HCT116 (cell line): Measurements from ENCODE around the gene ESPN. TPM values are rescaled to one million over a fixed set of nuclear protein-coding genes. Genes with fewer than 3 reads are reported as not detected.

Source experiments
- ATAC-seq: fragments of 200-7000 bp; cut with Tn5 transposase; 2 replicates; pipeline ENCODE4 v1.9.1; 2020; ENCODE audit warnings: mild to moderate bottlenecking, moderate library complexity
- BruUV-seq: library from RNA; stranded (reverse); fragments of 400-500 nt; replicated peaks from 2 replicates; lab custom pipeline; 2021; lab: Mats Ljungman, UMichigan
- CTCF ChIA-PET: fragments of 300-600 bp; sonication (Branson Sonifier 250); formaldehyde crosslinking; loops from one replicate; lab custom pipeline; 2021; ENCODE audit warnings: antibody characterized with exemption; lab: Charles Lee
- POLR2A ChIA-PET: fragments of 300-600, 350-600 bp; sonication (Branson Sonifier 250); formaldehyde crosslinking; loops from one replicate; lab custom pipeline; 2021; ENCODE audit warnings: antibody characterized with exemption; lab: Charles Lee
- RAD21 ChIA-PET, 2 experiments: fragments of 300-600 bp; sonication (Branson Sonifier 250); formaldehyde crosslinking; loops; one replicate each; lab custom pipeline; 2023; ENCODE audit warnings: low total read pairs in 2 of 2; ENCODE audit not compliant: uncharacterized antibody in 2 of 2, unreplicated experiment in 2 of 2, low non-redundant PET in 1 of 2; lab: Charles Lee
- DNase-seq: peaks from one replicate; pipeline ENCODE4 v3.0.0-alpha.2; 2010; ENCODE audit warnings: low read depth, low spot score
- H2AFZ ChIP-seq: fragments of 200-600 bp; shearing (Covaris generic), sonication (generic); 2 replicates; pipeline ENCODE4 v1.6.1; 2017; ENCODE audit warnings: low read depth, mixed run types, mixed read lengths, antibody characterized with exemption, low read length; ENCODE audit not compliant: poor library complexity, severe bottlenecking
- H3K27ac ChIP-seq: 2 replicates; pipeline ENCODE4 v1.5.1; 2012; ENCODE audit warnings: low read depth, low read length
- H3K27me3 ChIP-seq: fragments of 200-600 bp; sonication (generic); 2 replicates; pipeline ENCODE4 v1.6.1; 2016; ENCODE audit warnings: mixed run types, low read length, mixed read lengths; ENCODE audit not compliant: insufficient read depth
- H3K36me3 ChIP-seq, 2 experiments: fragments of 200-500 bp in 1 of 2; fragments of 200-600 bp in 1 of 2; sonication (Bioruptor generic) in 1 of 2; sonication (generic) in 1 of 2; 2 replicates each; pipeline versions ENCODE4 v1.5.1 to v1.6.1; 2014 to 2016; ENCODE audit warnings: low read length in 2 of 2, inconsistent platforms in 1 of 2, mixed read lengths in 1 of 2, mixed run types in 1 of 2; ENCODE audit not compliant: insufficient read depth in 2 of 2, control insufficient read depth in 1 of 2
- H3K4me1 ChIP-seq, 2 experiments: fragments of 200-600 bp in 1 of 2; sonication (generic) in 1 of 2; 2 replicates each; pipeline versions ENCODE4 v1.5.1 to v1.6.1; 2012 to 2017; ENCODE audit warnings: low read length in 2 of 2, inconsistent platforms in 1 of 2, mild to moderate bottlenecking in 1 of 2, mixed read lengths in 1 of 2, mixed run types in 1 of 2, moderate library complexity in 1 of 2; ENCODE audit not compliant: insufficient read depth in 2 of 2, control insufficient read depth in 1 of 2
- H3K4me2 ChIP-seq: fragments of 200-600 bp; sonication (generic); 2 replicates; pipeline ENCODE4 v1.6.1; 2017; ENCODE audit warnings: mixed run types, low read length, mixed read lengths
- H3K4me3 ChIP-seq, 2 experiments: fragments of 200-600 bp in 1 of 2; sonication (generic) in 1 of 2; replicated peaks in 1 of 2; 2 replicates each; pipeline ENCODE4 v1.5.1; 2011 to 2016; ENCODE audit warnings: low read length in 2 of 2, control low read depth in 1 of 2, low read depth in 1 of 2, mild to moderate bottlenecking in 1 of 2, mixed read lengths in 1 of 2, mixed run types in 1 of 2
- H3K79me2 ChIP-seq: fragments of 200-600 bp; sonication (generic); 2 replicates; pipeline ENCODE4 v1.6.1; 2017; ENCODE audit warnings: mild to moderate bottlenecking, mixed run types, low read length, moderate library complexity, mixed read lengths; ENCODE audit not compliant: insufficient read depth
- H3K9ac ChIP-seq: fragments of 200-600 bp; sonication (generic); 2 replicates; pipeline ENCODE4 v1.6.1; 2016; ENCODE audit warnings: low read length, mixed read lengths
- H3K9me2 ChIP-seq: fragments of 200-600 bp; sonication (generic), shearing (Covaris generic); 2 replicates; pipeline ENCODE4 v1.6.1; 2017; ENCODE audit warnings: mixed run types, mild to moderate bottlenecking, moderate library complexity; ENCODE audit not compliant: insufficient read depth
- H3K9me3 ChIP-seq, 2 experiments: fragments of 200-500 bp in 1 of 2; fragments of 200-600 bp in 1 of 2; sonication (Bioruptor generic) in 1 of 2; sonication (generic) in 1 of 2; 2 replicates each; pipeline ENCODE4 v1.6.1; 2014 to 2017; ENCODE audit warnings: low read length in 2 of 2, mixed read lengths in 2 of 2, inconsistent platforms in 1 of 2, low read depth in 1 of 2, mild to moderate bottlenecking in 1 of 2, mixed run types in 1 of 2, moderate library complexity in 1 of 2; ENCODE audit not compliant: control insufficient read depth in 1 of 2, insufficient read depth in 1 of 2
- H4K20me1 ChIP-seq: fragments of 200-600 bp; sonication (generic), shearing (Covaris generic); 2 replicates; pipeline ENCODE4 v1.6.1; 2017; ENCODE audit warnings: mixed run types, mild to moderate bottlenecking, moderate library complexity; ENCODE audit not compliant: insufficient read depth
- CEBPB ChIP-seq: IDR thresholded peaks from 2 replicates; pipeline ENCODE4 v1.6.1; 2012; ENCODE audit warnings: low read depth
- CTCF ChIP-seq, 3 experiments: fragments of 200-600 bp in 1 of 3; sonication (generic) in 1 of 3; IDR thresholded peaks in 2 of 3; conservative IDR thresholded peaks in 1 of 3; 2 replicates each; pipeline ENCODE4 v1.5.1; 2012 to 2017; ENCODE audit warnings: low read depth in 2 of 3, low read length in 2 of 3, antibody characterized with exemption in 1 of 3, borderline replicate concordance in 1 of 3, control low read depth in 1 of 3, mild to moderate bottlenecking in 1 of 3, mixed read lengths in 1 of 3, mixed run types in 1 of 3, moderate library complexity in 1 of 3; ENCODE audit not compliant: insufficient read depth in 1 of 3
- ELF1 ChIP-seq: IDR thresholded peaks from 2 replicates; pipeline ENCODE4 v1.6.1; 2012; ENCODE audit warnings: low read depth, borderline replicate concordance
- MAX ChIP-seq: IDR thresholded peaks from 2 replicates; pipeline ENCODE4 v1.6.1; 2012
- POLR2AphosphoS5 ChIP-seq: IDR thresholded peaks from 2 replicates; pipeline ENCODE4 v1.6.1; 2011; ENCODE audit warnings: mild to moderate bottlenecking, low read depth, low read length, moderate library complexity
- RAD21 ChIP-seq: IDR thresholded peaks from 2 replicates; pipeline ENCODE4 v1.6.1; 2012; ENCODE audit warnings: low read depth, mild to moderate bottlenecking
- REST ChIP-seq: IDR thresholded peaks from 2 replicates; pipeline ENCODE4 v1.6.1; 2012; ENCODE audit warnings: low read depth
- SIN3A ChIP-seq: IDR thresholded peaks from 2 replicates; pipeline ENCODE4 v1.6.1; 2012; ENCODE audit warnings: low read depth
- SP1 ChIP-seq: IDR thresholded peaks from 2 replicates; pipeline ENCODE4 v1.6.1; 2012; ENCODE audit warnings: low read depth
- TCF7L2 ChIP-seq: IDR thresholded peaks from 2 replicates; pipeline ENCODE4 v1.7.0; 2011; ENCODE audit warnings: borderline replicate concordance, inconsistent platforms; ENCODE audit not compliant: insufficient read depth, insufficient read length; ENCODE audit errors: extremely low read depth
- YY1 ChIP-seq: IDR thresholded peaks from 2 replicates; pipeline ENCODE4 v1.6.1; 2011; ENCODE audit warnings: low read length, low read depth, moderate library complexity, mild to moderate bottlenecking; ENCODE audit not compliant: insufficient replicate concordance; ENCODE audit errors: extremely low read depth
- ZFX ChIP-seq: fragments of 450-650 bp; IDR thresholded peaks from 2 replicates; pipeline ENCODE4 v1.6.1; 2017
- intact Hi-C: fragments of 100-400 bp; cut with micrococcal nuclease; formaldehyde crosslinking; loops from 2 replicates; pipeline ENCODE4 v1.10.0; 2022
- total RNA-seq: library from RNA; stranded (reverse); gene quantifications from one replicate; pipeline ENCODE4 v1.2.1, GENCODE V29; 2021; ENCODE audit not compliant: unreplicated experiment

ESPN gene
- total RNA-seq, 1 experiment from 2014 or later = 114 TPM

GRCh38 chr1:6460301-6461050 is 35.9 kb downstream of the ESPN start:
- intact Hi-C loops = no loop called here
- no peak for TF ChIP-seq POLR2AphosphoS5
- no peak for TF ChIP-seq YY1
- TF ChIP-seq ZFX = no peak
- no peak for TF ChIP-seq CEBPB
- no peak for TF ChIP-seq SP1
- Histone ChIP-seq H3K4me1 (peaks cover 3 to 10% of the 10 kb centered on the region in 2 experiments; a peak in 3 of 4 replicates), H2AFZ (no peak overlapping the region), H3K9ac (no peak overlapping the region), H3K4me2 (no peak overlapping the region), H3K79me2 (no peaks in the 10 kb centered on the region), H3K4me3 (no peak overlapping the region), H3K27ac (no peak overlapping the region), H4K20me1 (no peaks in the 10 kb centered on the region), H3K9me2 (no peaks in the 10 kb centered on the region), H3K36me3 (peaks cover 3 to 11% of the 10 kb centered on the region in 2 experiments; a peak in 1 of 4 replicates), H3K9me3 (no peaks in the 10 kb centered on the region), H3K27me3 (no peaks in the 10 kb centered on the region)
- BruUV-seq = TSS peak; percentile 20
- POLR2A ChIA-PET = interaction anchor here (0.7 kb wide), 1 partner anchor 57 kb away, joined by 4 read pairs; no protein-coding TSS in a partner anchor
- no peak for ATAC-seq
- CTCF ChIA-PET = no interaction called here
- no peak for DNase-seq
- RAD21 ChIA-PET = no interaction called here

GRCh38 chr1:6461051-6461530 is 36.5 kb downstream of the ESPN start:
- no peaks in the 10 kb centered on the region for H3K9me2 ChIP-seq
- no TSS peak for BruUV-seq
- DNase-seq (no peak), ATAC-seq (no peak)
- H3K27ac ChIP-seq = no peak overlapping the region
- no peaks in the 10 kb centered on the region for H3K9me3 ChIP-seq
- POLR2A ChIA-PET = no interaction called here
- CTCF ChIA-PET = interaction anchor here (0.7 kb wide), 1 partner anchor 10 kb away, joined by 3 read pairs; no protein-coding TSS in a partner anchor
- H2AFZ ChIP-seq = no peak overlapping the region
- intact Hi-C loops = no loop called here
- peaks cover 3 to 10% of the 10 kb centered on the region in 2 experiments; a peak in 3 of 4 replicates for H3K4me1 ChIP-seq
- peaks cover 3 to 11% of the 10 kb centered on the region in 2 experiments; a peak in 1 of 4 replicates for H3K36me3 ChIP-seq
- no peaks in the 10 kb centered on the region for H3K27me3 ChIP-seq
- RAD21 ChIA-PET = no interaction called here
- no peak overlapping the region for H3K4me2 ChIP-seq
- no peaks in the 10 kb centered on the region for H4K20me1 ChIP-seq
- no peak overlapping the region for H3K9ac ChIP-seq
- no peak overlapping the region for H3K4me3 ChIP-seq
- H3K79me2 ChIP-seq = no peaks in the 10 kb centered on the region
- TF ChIP-seq RAD21 (no peak), CEBPB (no peak), YY1 (no peak), ELF1 (no peak), POLR2AphosphoS5 (no peak), CTCF (IDR thresholded peaks at IDR 0.05 in 2 of 3, conservative IDR thresholded peaks at IDR 0.05 in 1 of 3; ENCODE audit: borderline replicate concordance in 1 of 3, insufficient read depth in 1 of 3, low read depth in 2 of 3, low read length in 2 of 3) (no peak), SIN3A (no peak), TCF7L2 (no peak), REST (no peak), ZFX (no peak), MAX (no peak)
